PFSK-1 (cell line): ENCODE results near the gene EEFSEC.

Source experiments
- FOXP2 ChIP-seq: optimal IDR thresholded peaks from 2 replicates; pipeline ENCODE3; 2011; ENCODE audit warnings: borderline replicate concordance, control low read depth, inconsistent platforms; ENCODE audit not compliant: insufficient read depth; ENCODE audit errors: extremely low read length, extremely low read depth
- POLR2AphosphoS5 ChIP-seq: IDR thresholded peaks from 2 replicates; pipeline ENCODE4 v1.6.1; 2012; ENCODE audit warnings: low read depth, mild to moderate bottlenecking, control low read depth, low read length, moderate library complexity
- SIN3A ChIP-seq: IDR thresholded peaks from 2 replicates; pipeline ENCODE4 v1.6.1; 2012; ENCODE audit warnings: mild to moderate bottlenecking, low read length, moderate library complexity, borderline replicate concordance; ENCODE audit not compliant: insufficient read depth
- TAF1 ChIP-seq: IDR thresholded peaks from 2 replicates; pipeline ENCODE4 v1.6.1; 2012; ENCODE audit warnings: low read length, control low read depth, borderline replicate concordance; ENCODE audit not compliant: insufficient read depth
- TF ChIP-seq, protein P1 (sequence below), 2 experiments: IDR thresholded peaks; 2 replicates each; pipeline versions ENCODE4 v1.6.1 to v1.8.0; 2011 to 2012; ENCODE audit warnings: low read depth in 2 of 2, low read length in 2 of 2, control low read depth in 1 of 2, inconsistent platforms in 1 of 2, mild to moderate bottlenecking in 1 of 2, moderate library complexity in 1 of 2; ENCODE audit not compliant: insufficient read depth in 1 of 2

Gene EEFSEC

DNA sequence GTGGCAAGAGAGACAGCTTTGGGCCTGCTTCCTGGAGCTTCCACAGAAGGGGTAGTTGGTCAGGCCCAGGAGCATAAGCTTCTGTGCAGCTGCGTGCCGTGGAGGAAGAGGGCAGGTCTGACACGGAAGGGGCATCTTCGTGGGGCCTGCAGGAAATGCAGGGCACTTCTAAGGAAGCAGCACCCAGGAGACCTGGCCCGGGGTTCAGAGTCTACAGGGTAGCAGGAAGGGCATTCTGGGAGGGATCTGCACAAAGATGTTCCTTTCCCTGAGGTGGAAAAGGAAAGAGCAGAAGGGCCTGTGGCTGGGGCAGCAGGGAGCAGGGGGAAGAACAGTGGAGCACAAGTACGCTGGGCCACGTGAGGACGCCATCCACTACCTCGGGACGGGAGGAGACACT, 228.3 kb downstream of the EEFSEC start:
- TF ChIP-seq POLR2AphosphoS5 (no peak), FOXP2 (no peak), SIN3A (no peak), TAF1 (no peak)
- TF ChIP-seq, protein P1, sequence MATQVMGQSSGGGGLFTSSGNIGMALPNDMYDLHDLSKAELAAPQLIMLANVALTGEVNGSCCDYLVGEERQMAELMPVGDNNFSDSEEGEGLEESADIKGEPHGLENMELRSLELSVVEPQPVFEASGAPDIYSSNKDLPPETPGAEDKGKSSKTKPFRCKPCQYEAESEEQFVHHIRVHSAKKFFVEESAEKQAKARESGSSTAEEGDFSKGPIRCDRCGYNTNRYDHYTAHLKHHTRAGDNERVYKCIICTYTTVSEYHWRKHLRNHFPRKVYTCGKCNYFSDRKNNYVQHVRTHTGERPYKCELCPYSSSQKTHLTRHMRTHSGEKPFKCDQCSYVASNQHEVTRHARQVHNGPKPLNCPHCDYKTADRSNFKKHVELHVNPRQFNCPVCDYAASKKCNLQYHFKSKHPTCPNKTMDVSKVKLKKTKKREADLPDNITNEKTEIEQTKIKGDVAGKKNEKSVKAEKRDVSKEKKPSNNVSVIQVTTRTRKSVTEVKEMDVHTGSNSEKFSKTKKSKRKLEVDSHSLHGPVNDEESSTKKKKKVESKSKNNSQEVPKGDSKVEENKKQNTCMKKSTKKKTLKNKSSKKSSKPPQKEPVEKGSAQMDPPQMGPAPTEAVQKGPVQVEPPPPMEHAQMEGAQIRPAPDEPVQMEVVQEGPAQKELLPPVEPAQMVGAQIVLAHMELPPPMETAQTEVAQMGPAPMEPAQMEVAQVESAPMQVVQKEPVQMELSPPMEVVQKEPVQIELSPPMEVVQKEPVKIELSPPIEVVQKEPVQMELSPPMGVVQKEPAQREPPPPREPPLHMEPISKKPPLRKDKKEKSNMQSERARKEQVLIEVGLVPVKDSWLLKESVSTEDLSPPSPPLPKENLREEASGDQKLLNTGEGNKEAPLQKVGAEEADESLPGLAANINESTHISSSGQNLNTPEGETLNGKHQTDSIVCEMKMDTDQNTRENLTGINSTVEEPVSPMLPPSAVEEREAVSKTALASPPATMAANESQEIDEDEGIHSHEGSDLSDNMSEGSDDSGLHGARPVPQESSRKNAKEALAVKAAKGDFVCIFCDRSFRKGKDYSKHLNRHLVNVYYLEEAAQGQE (IDR thresholded peaks at IDR 0.05; ENCODE audit: insufficient read depth in 1 of 2, low read depth in 2 of 2, low read length in 2 of 2): no peak

DNA sequence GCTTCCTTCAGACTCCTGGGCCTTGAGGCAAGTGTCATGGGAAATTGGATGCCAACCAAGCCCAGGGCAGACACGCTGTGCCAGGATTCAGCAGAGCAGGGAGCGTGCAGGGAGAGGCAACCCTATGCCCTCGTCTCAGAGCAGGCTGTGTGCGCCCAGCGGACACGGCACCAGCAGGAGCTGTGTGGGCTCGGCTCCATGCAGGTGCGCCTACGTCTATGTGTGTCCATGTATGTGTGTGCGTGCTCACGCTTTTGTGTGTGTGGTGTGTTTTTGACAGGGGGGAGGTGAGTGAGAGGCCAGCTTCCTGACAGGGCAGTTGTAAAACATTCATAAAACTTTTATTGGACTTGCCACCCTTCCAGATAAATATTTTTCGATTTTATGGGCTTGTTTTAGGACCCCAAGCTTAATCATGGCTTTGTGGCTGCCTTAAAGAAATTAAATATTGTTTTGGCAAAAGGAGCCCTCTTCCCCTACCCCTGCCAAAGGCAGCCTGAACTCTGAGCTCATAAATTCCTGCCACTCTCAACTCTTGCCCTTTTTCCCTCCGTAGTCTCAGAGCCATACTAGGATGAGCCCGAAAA, 229.0 kb downstream of the EEFSEC start:
- TF ChIP-seq SIN3A (no peak), POLR2AphosphoS5 (no peak), FOXP2 (no peak), TAF1 (no peak)
- TF ChIP-seq, protein P1 (IDR thresholded peaks at IDR 0.05; ENCODE audit: insufficient read depth in 1 of 2, low read depth in 2 of 2, low read length in 2 of 2): no peak

DNA sequence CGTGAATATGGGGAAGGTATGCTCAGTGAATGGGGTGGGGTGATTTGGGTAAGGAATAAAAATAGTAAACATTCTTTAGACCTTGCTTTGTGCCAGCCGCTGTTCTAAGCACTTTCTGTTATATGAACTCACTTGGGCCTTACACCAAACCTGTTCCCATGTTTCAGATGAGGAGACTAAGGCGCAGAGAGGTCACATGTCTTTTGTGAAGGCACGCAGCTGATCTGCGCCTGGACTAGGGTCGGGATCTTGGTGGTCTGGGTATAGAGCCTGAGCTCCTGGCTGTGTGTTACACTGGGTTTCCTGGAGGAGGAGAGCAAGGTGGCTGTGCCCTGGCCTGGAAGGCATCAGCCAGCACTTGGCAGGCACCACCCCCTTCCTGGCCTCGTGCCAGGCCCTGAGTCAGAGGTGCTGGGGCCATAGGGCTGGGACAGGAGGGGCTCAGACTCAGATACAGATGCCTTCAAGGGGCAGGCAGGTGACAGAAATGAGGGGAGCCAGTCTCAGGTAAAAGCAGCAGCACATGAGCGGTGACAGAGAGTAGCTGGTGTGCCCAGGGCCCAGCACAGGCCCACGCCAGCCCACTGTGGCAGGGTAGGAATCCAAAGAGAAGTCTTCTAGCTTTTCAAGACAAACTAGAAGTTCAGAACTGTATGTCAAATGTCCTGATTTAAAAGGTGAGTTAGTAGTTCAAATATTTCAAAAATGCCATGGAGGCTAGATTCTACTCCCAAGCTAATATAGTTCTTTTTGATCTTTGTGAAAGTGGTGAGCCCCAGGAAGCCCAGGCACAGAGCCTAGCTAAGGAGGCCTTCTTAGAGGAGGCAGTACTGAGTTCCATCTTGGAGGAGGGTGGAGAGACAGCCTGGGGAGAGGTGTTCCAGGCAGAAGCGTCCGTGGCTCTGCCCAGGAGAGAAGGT, 230.3 kb downstream of the EEFSEC start:
- TF ChIP-seq SIN3A: no peak
- TF ChIP-seq, protein P1 (IDR thresholded peaks at IDR 0.05; ENCODE audit: insufficient read depth in 1 of 2, low read depth in 2 of 2, low read length in 2 of 2): no peak
- TF ChIP-seq FOXP2: no peak
- TF ChIP-seq TAF1: no peak
- TF ChIP-seq POLR2AphosphoS5: no peak

DNA sequence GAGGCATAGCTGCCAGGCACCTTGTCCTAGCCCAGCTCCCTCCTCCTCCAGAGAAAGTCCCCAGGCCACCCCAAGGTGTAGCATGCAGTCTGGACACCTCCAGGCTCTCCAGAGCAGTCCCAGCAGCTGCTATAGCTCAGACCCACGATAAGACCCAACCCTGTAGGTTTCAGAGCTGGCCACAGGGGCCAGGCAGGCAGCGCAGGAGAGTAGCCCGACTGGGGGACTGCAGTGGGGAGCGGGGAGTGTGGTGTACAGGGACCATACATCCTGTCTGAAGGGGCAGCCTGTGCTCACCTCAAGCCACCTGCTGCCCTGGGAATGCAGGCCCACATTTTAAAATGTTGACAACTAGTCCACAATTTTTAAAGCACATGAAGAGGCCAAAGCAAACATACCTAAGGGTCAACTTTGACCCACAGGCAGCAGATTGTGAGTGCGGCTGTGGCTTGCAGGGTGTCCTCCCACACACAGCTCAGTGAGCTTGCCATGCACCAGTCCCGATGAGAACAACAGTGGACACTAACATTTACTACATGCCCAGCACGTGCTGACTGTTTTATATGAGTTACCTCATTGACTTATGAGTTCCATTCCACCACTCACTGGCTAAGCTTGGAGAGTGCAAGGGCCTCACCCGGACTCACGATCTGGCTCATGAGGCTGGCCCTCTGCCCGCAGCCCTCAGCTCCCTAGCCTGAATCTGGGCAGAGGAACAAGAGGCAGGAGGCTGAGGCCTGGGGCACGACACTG, 232.0 kb downstream of the EEFSEC start:
- TF ChIP-seq POLR2AphosphoS5 (no peak), FOXP2 (no peak), SIN3A (no peak), TAF1 (no peak)
- TF ChIP-seq, protein P1 (IDR thresholded peaks at IDR 0.05; ENCODE audit: insufficient read depth in 1 of 2, low read depth in 2 of 2, low read length in 2 of 2): no peak
